HepG2 (cell line): ENCODE measurements around the gene DROSHA. TPM values are rescaled to one million over a fixed set of nuclear protein-coding genes. Genes with fewer than 3 reads are reported as not detected.
A peak's percentile ranks its signal among the peaks of the same experiment; 100 is the strongest.

Experiments
- ATAC-seq: fragments of 200-7000 bp; cut with Tn5 transposase; 3 replicates; pipeline ENCODE4 v1.9.1; 2020; ENCODE audit warnings: mild to moderate bottlenecking, moderate library complexity
- BruUV-seq: library from RNA; stranded (reverse); fragments of 400-500 nt; replicated peaks from 2 replicates; lab custom pipeline; 2021; lab: Mats Ljungman, UMichigan
- CTCF ChIA-PET: fragments of 300-600 bp; formaldehyde crosslinking; extraction: SDS; loops from one replicate; lab custom pipeline; 2021; ENCODE audit warnings: low total read pairs, inconsistent platforms, low intra/inter-chr PET ratio; lab: Yijun Ruan, JAX
- POLR2A ChIA-PET: fragments of 350-600 bp; sonication (Branson Sonifier 250); formaldehyde crosslinking; loops from one replicate; lab custom pipeline; 2020; ENCODE audit warnings: antibody characterized with exemption, inconsistent platforms; lab: Yijun Ruan, JAX
- DNase-seq: peaks from one replicate; pipeline ENCODE4 v3.0.0-alpha.2; 2015; ENCODE audit warnings: low spot score
- FAIRE-seq: peaks from 3 replicates; lab custom pipeline; 2011; peaks lifted over from hg19 to GRCh38; lab: Jason Lieb, UNC
- H2AFZ ChIP-seq: one replicate; pipeline ENCODE4 v1.6.1; 2011; ENCODE audit warnings: low read length, inconsistent platforms
- H3K27ac ChIP-seq: fragments of 300-600 bp; 3 replicates; pipeline ENCODE4 v1.8.0; 2011; ENCODE audit warnings: mixed run types, mild to moderate bottlenecking, mixed read lengths, low read length, inconsistent platforms; ENCODE audit not compliant: insufficient read depth; ENCODE audit errors: extremely low read length
- H3K27me3 ChIP-seq, 2 experiments: fragments of 200-600 bp in 1 of 2; 2 replicates in 1 of 2; 3 replicates in 1 of 2; pipeline versions ENCODE4 v1.6.0 to v1.8.0; 2011; ENCODE audit warnings: low read length in 2 of 2, mild to moderate bottlenecking in 2 of 2, moderate library complexity in 2 of 2, inconsistent platforms in 1 of 2; ENCODE audit not compliant: insufficient read depth in 2 of 2, control insufficient read depth in 1 of 2
- H3K36me3 ChIP-seq, 2 experiments: fragments of 200-600 bp in 1 of 2; replicated peaks in 1 of 2; 2 replicates in 1 of 2; 3 replicates in 1 of 2; pipeline versions ENCODE4 v1.5.1 to v1.8.0; 2011; ENCODE audit warnings: low read length in 2 of 2, inconsistent platforms in 1 of 2; ENCODE audit not compliant: insufficient read depth in 2 of 2, control insufficient read depth in 1 of 2
- H3K4me1 ChIP-seq: 2 replicates; pipeline ENCODE4 v1.5.1; 2012; ENCODE audit warnings: low read length, inconsistent platforms; ENCODE audit not compliant: insufficient read depth
- H3K4me2 ChIP-seq: 2 replicates; pipeline ENCODE4 v1.6.0; 2011; ENCODE audit warnings: low read depth, low read length, inconsistent platforms
- H3K4me3 ChIP-seq, 3 experiments: fragments of 200-600 bp in 1 of 3; sonication (generic), shearing (Covaris generic) in 1 of 3; replicated peaks in 1 of 3; 2 replicates each; pipeline ENCODE4 v1.5.1; 2011 to 2016; ENCODE audit warnings: low read length in 3 of 3, inconsistent platforms in 2 of 3, low read depth in 2 of 3, mild to moderate bottlenecking in 2 of 3, control low read depth in 1 of 3, mixed read lengths in 1 of 3; ENCODE audit not compliant: insufficient read depth in 1 of 3
- H3K79me2 ChIP-seq: one replicate; pipeline ENCODE4 v1.6.1; 2011; ENCODE audit warnings: low read length, inconsistent platforms; ENCODE audit not compliant: insufficient read depth
- H3K9ac ChIP-seq: 2 replicates; pipeline ENCODE4 v1.6.0; 2011; ENCODE audit warnings: mild to moderate bottlenecking, low read depth, low read length, inconsistent platforms; ENCODE audit not compliant: insufficient read depth
- H3K9me3 ChIP-seq: 2 replicates; pipeline ENCODE4 v1.5.1; 2012; ENCODE audit warnings: mild to moderate bottlenecking, low read length
- H4K20me1 ChIP-seq: 2 replicates; pipeline ENCODE4 v1.6.0; 2011; ENCODE audit warnings: inconsistent platforms, mild to moderate bottlenecking, low read length, moderate library complexity; ENCODE audit not compliant: insufficient read depth
- CEBPB ChIP-seq: IDR thresholded peaks from 2 replicates; pipeline ENCODE4 v1.6.1; 2011; ENCODE audit warnings: low read depth, low read length, improper control_type of control experiment, borderline replicate concordance
- CEBPG ChIP-seq: IDR thresholded peaks from 2 replicates; pipeline ENCODE4 v1.6.1; 2016
- ELF1 ChIP-seq: sonication (generic); formaldehyde crosslinking; IDR thresholded peaks from 2 replicates; pipeline ENCODE4 v1.4.0; 2020; ENCODE audit warnings: missing genetic modification reagents
- ELF3 ChIP-seq: IDR thresholded peaks from 2 replicates; pipeline ENCODE4 v1.6.1; 2016; ENCODE audit warnings: missing genetic modification reagents, missing compliant biosample characterization
- LRRFIP1 ChIP-seq: sonication (generic); formaldehyde crosslinking; conservative IDR thresholded peaks from 2 replicates; pipeline ENCODE4 v1.4.0; 2020; ENCODE audit warnings: missing genetic modification reagents
- RAD21 ChIP-seq: fragments of 450-650 bp; formaldehyde crosslinking; IDR thresholded peaks from 2 replicates; pipeline ENCODE4 v1.5.0; 2020; ENCODE audit warnings: mild to moderate bottlenecking
- SPEN ChIP-seq: sonication (generic); formaldehyde crosslinking; IDR thresholded peaks from 2 replicates; pipeline ENCODE4 v1.5.1; 2020; ENCODE audit warnings: low read depth, mild to moderate bottlenecking, missing genetic modification reagents
- ZBTB38 ChIP-seq: sonication (generic); formaldehyde crosslinking; IDR thresholded peaks from 2 replicates; pipeline ENCODE4 v1.5.1; 2020; ENCODE audit warnings: mild to moderate bottlenecking, missing genetic modification reagents
- ZFYVE20 ChIP-seq: sonication (generic); formaldehyde crosslinking; IDR thresholded peaks from 2 replicates; pipeline ENCODE4 v1.8.0; 2023; ENCODE audit warnings: low read depth, mild to moderate bottlenecking, moderate library complexity, missing genetic modification reagents, borderline replicate concordance
- ZNF333 ChIP-seq: sonication (generic); formaldehyde crosslinking; IDR thresholded peaks from 2 replicates; pipeline ENCODE4 v1.4.0; 2020; ENCODE audit warnings: mild to moderate bottlenecking, missing genetic modification reagents, borderline replicate concordance
- ZNF362 ChIP-seq: sonication (generic); formaldehyde crosslinking; IDR thresholded peaks from 2 replicates; pipeline ENCODE4 v1.4.0; 2020; ENCODE audit warnings: missing genetic modification reagents, mild to moderate bottlenecking, borderline replicate concordance
- ZNF619 ChIP-seq: sonication (generic); formaldehyde crosslinking; IDR thresholded peaks from 2 replicates; pipeline ENCODE4 v1.4.0; 2020; ENCODE audit warnings: mild to moderate bottlenecking, missing genetic modification reagents
- WGBS: methylation state at CpG from one replicate; pipeline ENCODE4 v1.1.6; 2017; ENCODE audit warnings: low lambda C conversion rate; 5-methylcytosine and 5-hydroxymethylcytosine counted together
- in situ Hi-C: cut with HindIII; loops from 2 replicates; pipeline ENCODE4 v1.10.0; 2017; ENCODE audit warnings: low pct_unique_long_range_greater_than_20kb; ENCODE audit not compliant: extremely low pct_ligation_motif_present
- intact Hi-C: fragments of 100-400 bp; cut with micrococcal nuclease; formaldehyde crosslinking; loops from one replicate; pipeline ENCODE4 v1.10.0; 2022; ENCODE audit not compliant: unreplicated experiment
- polyA plus RNA-seq, 8 experiments: library from polyadenylated mRNA; depleted of rRNA in 3 of 8; stranded (reverse) in 7 of 8; unstranded in 1 of 8; fragments of >200 nt; fragmentation: Illumina TruSeq in 4 of 8; extraction: Trizol in 4 of 8; gene quantifications; 2 replicates each; pipeline versions ENCODE4 v1.2.1 to v1.2.3, GENCODE V29; 2011 to 2016; ENCODE audit warnings: low read depth in 4 of 8, missing spikeins in 1 of 8, mixed read lengths in 1 of 8; ENCODE audit not compliant: insufficient read depth in 1 of 8
- total RNA-seq, 5 experiments: library from RNA; depleted of rRNA; stranded (reverse); fragments of >200 nt; fragmentation: Illumina TruSeq; extraction: Trizol; gene quantifications; 2 replicates each; pipeline ENCODE4 v1.2.3, GENCODE V29; 2016; ENCODE audit warnings: low read depth in 1 of 5

DROSHA gene
- total and polyA plus RNA-seq, 2 of the 13 experiments (the other 11 are each of a cell fraction or from before 2014, with no cell fraction given): 22.3 to 29.4 TPM

GRCh38 chr5:31381299-31381698, 150.6 kb downstream of the DROSHA start:
- POLR2A ChIA-PET: no interaction called here
- Histone ChIP-seq H3K9ac (no peak overlapping the region), H3K36me3 (no peaks in the 10 kb centered on the region), H2AFZ (no peak overlapping the region), H3K27me3 (peaks cover 3 to 24% of the 10 kb centered on the region in 2 experiments; a peak in 3 of 5 replicates), H3K4me3 (no peak overlapping the region), H3K79me2 (no peaks in the 10 kb centered on the region), H3K27ac (no peak overlapping the region), H3K4me1 (peaks cover 7% of the 10 kb centered on the region; the same call in 1 of the 2 replicates), H4K20me1 (no peaks in the 10 kb centered on the region)
- CTCF ChIA-PET: no interaction called here
- ATAC-seq (peak; percentile 56; the same call in 2 of the 3 replicates), FAIRE-seq (no peak), DNase-seq (no peak)
- in situ Hi-C loops (no loop called here), intact Hi-C loops (no loop called here)
- BruUV-seq: no TSS peak
- TF ChIP-seq CEBPB (peak; percentile 82), ZBTB38 (CRISPR knock-in tag) (no peak), ZNF619 (no peak), CEBPG (peak; percentile 36; the same call in 1 of the 2 replicates), ELF1 (CRISPR knock-in tag) (no peak), SPEN (no peak), RAD21 (CRISPR knock-in tag) (no peak), ELF3 (no peak), LRRFIP1 (CRISPR knock-in tag) (no peak), ZNF362 (CRISPR knock-in tag) (no peak), ZNF333 (CRISPR knock-in tag) (no peak), ZFYVE20 (CRISPR knock-in tag) (no peak)
- TF ChIP-seq, all 625 proteins: peak for 2
- H3K4me2 ChIP-seq: no peak overlapping the region; the same call in 1 of the 2 replicates
- WGBS: 7% methylated on average over 4 of the region's 4 CpGs
- no peaks in the 10 kb centered on the region for H3K9me3 ChIP-seq
